NCI-H82 treated with DMSO at 0.1 percent for 48 hours (cell line): Measurements from ENCODE around the gene TAF5L.
A peak's percentile ranks its signal among the peaks of the same experiment; 100 is the strongest.

Source experiments
- DNase-seq: peaks from one replicate; lab custom pipeline; 2025; ENCODE audit not compliant: unreplicated experiment; lab: John Stamatoyannopoulos, UW

The TAF5L gene

GRCh38 chr1:229625915-229626831 lies at the start of gene TAF5L, which contains the start of gene URB2:
Gene TAF5L, minus strand, starts transcription at chr1:229626122. Its CDS starts 11,640 bp downstream, at chr1:229614482.
Gene URB2, plus strand, starts transcription at chr1:229626247. Its CDS starts 1,387 bp downstream, at chr1:229627634.
- DNase-seq: peak; percentile 72

- DNase-seq: no peak
Measured at GRCh38 chr1:229675396-229675795, 49.5 kb upstream of the TAF5L start.

GRCh38 chr1:229674042-229674441 lies 48.1 kb upstream of the TAF5L start:
- no peak for DNase-seq

GRCh38 chr1:229672246-229672645 lies 46.3 kb upstream of the TAF5L start:
- DNase-seq: no peak

- DNase-seq: no peak
Measured at GRCh38 chr1:229671310-229671709, 45.4 kb upstream of the TAF5L start.

GRCh38 chr1:229669333-229669732 lies 43.4 kb upstream of the TAF5L start:
- no peak for DNase-seq

- DNase-seq: no peak
Measured at GRCh38 chr1:229666585-229666984, 40.7 kb upstream of the TAF5L start.

- no peak for DNase-seq
Measured at GRCh38 chr1:229665912-229666558, 40.1 kb upstream of the TAF5L start.

- DNase-seq: peak; percentile 34
Measured at GRCh38 chr1:229664133-229664689, 38.3 kb upstream of the TAF5L start.

- DNase-seq: no peak
Measured at GRCh38 chr1:229661897-229662296, 36.0 kb upstream of the TAF5L start.

GRCh38 chr1:229661022-229661877 lies 35.3 kb upstream of the TAF5L start:
- peak; percentile 23 for DNase-seq

GRCh38 chr1:229657993-229658755 lies 32.3 kb upstream of the TAF5L start:
- no peak for DNase-seq

- no peak for DNase-seq
Measured at GRCh38 chr1:229655781-229656180, 29.9 kb upstream of the TAF5L start.

- no peak for DNase-seq
Measured at GRCh38 chr1:229653420-229653819, 27.5 kb upstream of the TAF5L start.

GRCh38 chr1:229651546-229651945 lies 25.6 kb upstream of the TAF5L start:
- no peak for DNase-seq

GRCh38 chr1:229650045-229650444 lies 24.1 kb upstream of the TAF5L start:
- no peak for DNase-seq

- no peak for DNase-seq
Measured at GRCh38 chr1:229648406-229648805, 22.5 kb upstream of the TAF5L start.

- no peak for DNase-seq
Measured at GRCh38 chr1:229645324-229645993, 19.5 kb upstream of the TAF5L start.

- no peak for DNase-seq
Measured at GRCh38 chr1:229643996-229644745, 18.2 kb upstream of the TAF5L start.
